GM21423 (cell line): ENCODE data around the gene OR10A3.

ENCODE experiments used
- ATAC-seq: cut with Tn5 transposase; IDR thresholded peaks from one replicate; pipeline ENCODE4 v1.9.1; 2021; ENCODE audit warnings: mild to moderate bottlenecking, moderate library complexity; ENCODE audit not compliant: unreplicated experiment

OR10A3 gene

GRCh38 chr11:7941608-7942007 lies at the start of gene OR10A3:
TSS of gene OR10A3 (minus strand) at chr11:7941708. CDS start at chr11:7939520, 2,188 bp downstream.
- ATAC-seq, result no peak

GRCh38 chr11:7987560-7987883 lies 46.0 kb upstream of the OR10A3 start:
- peak; percentile 4 for ATAC-seq

DNA sequence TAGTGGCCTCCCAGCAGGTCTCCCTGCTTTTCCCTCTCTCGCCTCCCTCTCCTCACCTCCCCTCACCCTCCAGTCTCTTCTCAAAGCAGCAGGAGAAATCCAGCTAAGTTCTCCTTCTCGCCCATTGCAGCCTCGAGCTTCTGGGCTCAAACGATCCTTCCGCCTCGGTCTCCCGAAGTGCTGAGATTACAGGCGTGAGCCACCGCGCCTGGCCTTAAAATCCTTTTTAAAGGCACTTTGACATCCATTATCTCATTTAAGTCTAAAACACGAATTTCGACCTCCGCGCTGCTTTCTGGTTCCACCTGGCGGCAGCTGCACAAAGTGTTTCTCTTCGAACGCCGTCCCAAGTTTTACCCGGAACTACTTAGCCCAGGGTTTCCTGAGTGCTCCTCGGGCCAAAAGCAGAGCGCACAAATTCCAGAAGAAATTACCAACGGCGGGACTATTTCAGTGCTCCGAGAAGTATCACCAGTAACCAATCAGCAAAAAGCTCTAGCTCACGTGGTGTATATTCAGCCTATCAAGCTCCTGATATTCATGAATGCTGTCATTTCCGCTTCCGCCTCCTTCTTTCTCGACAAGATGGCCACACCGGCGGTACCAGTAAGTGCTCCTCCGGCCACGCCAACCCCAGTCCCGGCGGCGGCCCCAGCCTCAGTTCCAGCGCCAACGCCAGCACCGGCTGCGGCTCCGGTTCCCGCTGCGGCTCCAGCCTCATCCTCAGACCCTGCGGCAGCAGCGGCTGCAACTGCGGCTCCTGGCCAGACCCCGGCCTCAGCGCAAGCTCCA lies 45.5 kb upstream of the OR10A3 start, which contains the start of gene EIF3F:
EIF3F (plus strand) TSS at position 570 of the 792 bp plus-strand sequence; CDS start at position 586, 16 bp downstream.
- peak; percentile 95 for ATAC-seq

- no peak for ATAC-seq
Observed at GRCh38 chr11:7983832-7984590, 42.5 kb upstream of the OR10A3 start.

GRCh38 chr11:7982582-7983119 lies 41.1 kb upstream of the OR10A3 start:
- ATAC-seq, result peak; percentile 38

DNA sequence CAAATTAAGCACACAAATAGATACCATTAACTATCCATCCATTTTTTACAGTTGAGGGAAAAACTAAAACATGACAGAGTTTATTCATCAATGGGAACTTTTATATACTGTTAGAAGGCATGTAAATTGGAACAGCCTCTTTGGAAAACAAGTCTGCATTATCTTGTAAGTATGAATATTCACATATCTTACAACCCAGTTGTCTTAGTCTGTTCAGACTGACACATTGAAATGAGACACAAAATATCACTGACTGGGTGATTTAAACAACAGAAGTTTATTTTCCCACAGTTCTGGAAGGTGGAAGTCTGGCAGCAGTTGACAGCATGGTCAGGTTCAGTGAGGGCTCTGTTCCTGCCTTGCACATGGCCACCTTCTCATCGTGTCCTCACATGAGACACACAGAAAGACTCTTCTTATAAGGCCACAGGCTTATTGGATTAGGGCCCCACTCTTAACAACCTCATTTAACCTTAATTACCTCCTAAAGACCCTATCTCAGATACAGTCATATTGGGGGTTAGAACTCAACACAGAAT lies 40.2 kb upstream of the OR10A3 start:
- ATAC-seq, result no peak

GRCh38 chr11:7977232-7977917 lies 35.9 kb upstream of the OR10A3 start:
- no peak for ATAC-seq

DNA sequence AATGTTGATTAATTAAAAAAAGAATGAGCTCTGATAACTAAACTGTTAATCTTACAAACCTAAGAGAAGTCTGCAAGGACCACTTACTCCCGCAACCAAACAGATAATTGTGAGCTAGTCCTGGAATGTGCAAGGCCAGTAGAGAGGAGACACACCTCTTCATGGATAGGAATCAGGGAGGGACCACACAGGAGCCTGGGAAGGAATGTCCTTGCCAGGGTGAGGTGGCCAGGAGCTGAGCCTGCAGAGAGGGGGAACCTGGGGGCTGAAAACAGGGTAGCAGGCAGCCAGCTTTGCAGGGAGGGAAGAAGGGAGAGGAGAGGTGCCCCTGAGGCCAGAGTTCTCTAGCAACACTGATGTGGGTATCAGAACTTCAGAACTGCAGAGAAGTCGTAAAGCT lies 33.2 kb upstream of the OR10A3 start:
- no peak for ATAC-seq

- ATAC-seq, result no peak
Observed at GRCh38 chr11:7973011-7973410, 31.5 kb upstream of the OR10A3 start.

DNA sequence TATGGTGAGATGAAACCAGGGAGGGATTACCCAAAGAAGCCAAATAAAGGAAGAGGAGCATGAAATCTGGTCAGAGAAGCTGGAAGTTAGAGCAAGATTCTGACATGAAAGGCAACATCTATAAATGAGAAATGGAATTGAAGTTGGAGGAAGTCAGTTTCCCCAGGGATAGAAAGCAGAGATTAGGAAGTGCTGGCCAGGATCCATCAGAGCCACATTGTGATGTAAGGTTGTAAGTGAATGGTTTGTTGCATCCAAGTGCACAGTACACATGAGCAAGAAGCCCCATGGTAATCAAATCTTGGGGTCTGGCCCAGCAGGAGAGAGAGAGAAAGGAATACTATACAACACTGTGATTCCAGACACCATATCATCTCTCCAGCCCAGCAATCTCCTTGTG lies 30.3 kb upstream of the OR10A3 start:
- ATAC-seq, result no peak

DNA sequence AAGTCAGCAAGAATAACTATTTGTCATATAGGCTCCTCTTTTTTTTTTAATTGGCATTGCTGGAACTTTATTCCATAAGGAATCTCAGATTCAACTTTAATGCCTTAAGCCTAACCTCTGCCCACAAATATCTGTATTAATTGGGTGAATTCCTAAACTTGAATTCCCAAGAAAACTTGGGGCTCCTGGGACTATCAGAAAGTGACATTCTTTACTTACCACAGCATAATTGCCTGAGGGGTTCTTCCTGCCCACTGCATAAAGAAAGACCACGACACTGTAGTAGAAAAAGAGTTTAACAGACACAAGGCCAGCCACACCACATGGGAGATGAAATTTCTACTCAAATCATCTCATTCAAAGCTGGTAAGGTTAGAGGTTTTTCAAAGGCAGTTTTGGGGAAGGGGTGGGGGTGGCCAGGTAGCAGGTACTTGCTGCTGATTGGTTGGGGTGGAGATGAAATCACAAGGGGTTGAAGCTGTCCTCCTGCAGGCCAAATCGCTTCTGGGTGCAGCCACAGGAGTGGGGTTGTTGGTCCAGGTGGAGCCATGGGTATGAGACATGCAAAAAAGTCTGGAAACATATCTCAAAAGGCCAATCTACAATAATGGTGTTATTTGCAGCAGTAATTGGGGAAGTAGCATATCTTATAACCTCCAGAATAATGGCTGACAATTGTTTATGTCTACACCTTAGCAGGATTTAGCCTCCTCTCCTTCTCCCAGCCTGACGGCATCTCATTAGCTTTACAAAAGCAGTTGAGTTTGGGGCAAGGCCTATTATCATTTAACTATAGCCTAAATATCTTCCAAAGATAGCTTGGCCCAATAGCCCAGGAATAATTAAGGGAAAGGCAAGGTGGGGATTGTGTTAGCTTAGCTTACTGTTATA lies 28.5 kb upstream of the OR10A3 start:
- ATAC-seq, result no peak

DNA sequence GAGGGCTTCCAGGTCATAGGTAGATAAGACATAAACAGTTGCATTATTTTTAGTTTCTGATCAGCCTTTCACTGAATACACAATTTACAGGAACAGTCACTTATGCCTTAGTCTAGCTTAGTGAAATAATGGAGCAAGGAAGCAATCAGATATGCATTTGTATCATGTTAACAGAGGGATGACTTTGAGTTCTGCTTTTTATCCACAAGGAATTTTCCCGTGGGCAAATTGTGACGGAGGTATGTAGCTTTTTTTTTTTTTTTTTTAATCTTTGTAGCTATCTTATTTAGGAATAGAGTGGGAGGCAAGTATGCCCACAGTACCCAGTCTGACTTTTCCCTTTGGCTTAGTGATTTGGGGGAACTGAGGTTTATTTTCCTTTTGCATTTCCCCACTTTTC lies 27.2 kb upstream of the OR10A3 start:
- ATAC-seq, result no peak

GRCh38 chr11:7967826-7968225 lies 26.3 kb upstream of the OR10A3 start:
- no peak for ATAC-seq

- no peak for ATAC-seq
Observed at GRCh38 chr11:7967097-7967496, 25.6 kb upstream of the OR10A3 start.

- ATAC-seq, result no peak
Observed at GRCh38 chr11:7965386-7965785, 23.9 kb upstream of the OR10A3 start, which contains the start of gene NLRP10. TSS of gene NLRP10 (minus strand) at chr11:7965447. CDS start at chr11:7963495, 1,952 bp downstream.

- ATAC-seq, result no peak
Observed at GRCh38 chr11:7964873-7965272, 23.4 kb upstream of the OR10A3 start.

- no peak for ATAC-seq
Observed at GRCh38 chr11:7964261-7964660, 22.8 kb upstream of the OR10A3 start.

- ATAC-seq, result no peak
Observed at GRCh38 chr11:7955191-7955590, 13.7 kb upstream of the OR10A3 start.

- no peak for ATAC-seq
Observed at GRCh38 chr11:7949934-7950333, 8.4 kb upstream of the OR10A3 start.

DNA sequence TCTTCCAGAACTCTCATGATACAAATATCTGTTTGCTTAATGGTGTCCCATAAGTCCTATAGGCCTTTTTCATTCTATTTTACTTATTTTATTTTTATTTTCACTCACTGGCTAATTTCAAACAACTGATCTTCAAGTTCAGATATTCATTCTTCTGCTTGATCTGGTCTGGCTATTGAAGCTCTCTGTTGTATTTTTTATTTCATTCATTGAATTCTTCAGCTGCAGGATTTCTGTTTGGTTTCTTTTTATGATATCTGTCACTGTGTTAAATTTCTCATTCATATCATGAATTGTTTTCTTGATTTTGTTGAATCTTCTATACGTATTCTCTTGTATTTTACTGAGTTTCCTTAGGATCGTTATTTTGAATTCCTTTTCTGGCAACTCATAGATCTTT lies 2.6 kb upstream of the OR10A3 start:
- no peak for ATAC-seq
